ELF-1 (cell line): ENCODE results near the gene KCNC1.

Experiments
- DNase-seq: peaks from one replicate; pipeline ENCODE4 v3.0.0-alpha.2; 2016; ENCODE audit warnings: low read depth, low spot score

KCNC1 gene

DNA sequence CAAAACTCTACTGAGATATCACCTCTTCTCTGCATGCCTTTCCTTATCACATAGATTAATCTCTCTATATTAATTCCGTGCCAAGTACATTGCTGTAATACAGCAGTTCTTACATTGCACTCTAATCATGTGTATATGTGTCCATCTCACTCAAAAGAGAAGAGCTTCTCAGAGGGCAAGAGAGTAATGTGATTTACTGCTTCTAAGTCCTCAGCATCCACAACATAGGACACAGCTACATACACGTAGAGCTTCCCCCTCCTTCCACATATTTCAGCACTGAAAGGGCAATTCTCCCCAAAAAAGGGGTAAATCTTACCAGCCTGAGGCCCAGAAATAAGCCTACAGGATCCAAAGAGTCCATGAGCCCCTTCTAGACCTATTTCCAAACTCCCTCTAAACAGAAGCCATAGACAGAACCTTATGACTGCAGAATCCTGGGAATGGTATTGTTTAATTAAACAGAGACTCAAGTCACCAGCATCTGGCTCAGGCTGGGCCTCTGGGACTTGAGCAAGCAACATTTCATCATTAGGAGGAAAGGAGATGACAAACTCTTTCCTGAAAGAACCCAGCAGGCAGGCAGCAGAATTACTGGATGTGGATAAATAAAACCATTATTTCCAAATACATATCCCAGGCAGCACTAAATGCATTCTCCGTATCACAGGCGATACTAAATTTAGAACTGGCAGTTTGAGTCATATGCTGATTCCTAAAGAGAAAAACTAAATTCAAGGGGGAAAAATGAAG, 87.2 kb downstream of the KCNC1 start:
- no peak for DNase-seq

GRCh38 chr11:17822401-17822781, 87.8 kb downstream of the KCNC1 start:
- no peak for DNase-seq

DNA sequence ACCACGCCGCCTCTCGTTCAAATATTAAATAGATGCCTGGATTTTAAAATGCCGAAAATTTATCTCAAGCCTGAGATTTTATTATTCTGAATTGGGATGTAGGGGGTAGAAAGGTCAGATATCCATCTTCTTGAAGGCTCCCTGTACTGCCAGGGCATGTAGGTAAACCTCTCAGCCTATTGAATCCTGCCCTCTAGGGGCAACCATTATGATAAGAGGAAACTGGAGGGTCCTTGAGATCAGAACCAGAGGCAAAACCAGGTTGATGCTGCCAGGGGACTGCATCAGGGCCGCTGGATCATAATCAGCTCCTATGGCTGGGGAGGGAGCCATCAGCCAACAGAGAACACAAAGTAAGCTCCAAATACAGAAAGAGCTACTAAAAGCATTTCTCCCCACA, 92.4 kb downstream of the KCNC1 start:
- no peak for DNase-seq

- no peak for DNase-seq
These were observed 93.8 kb downstream of the KCNC1 start for GRCh38 chr11:17828311-17828751.

- no peak for DNase-seq
These were observed 96.6 kb downstream of the KCNC1 start for GRCh38 chr11:17831228-17831627.

DNA sequence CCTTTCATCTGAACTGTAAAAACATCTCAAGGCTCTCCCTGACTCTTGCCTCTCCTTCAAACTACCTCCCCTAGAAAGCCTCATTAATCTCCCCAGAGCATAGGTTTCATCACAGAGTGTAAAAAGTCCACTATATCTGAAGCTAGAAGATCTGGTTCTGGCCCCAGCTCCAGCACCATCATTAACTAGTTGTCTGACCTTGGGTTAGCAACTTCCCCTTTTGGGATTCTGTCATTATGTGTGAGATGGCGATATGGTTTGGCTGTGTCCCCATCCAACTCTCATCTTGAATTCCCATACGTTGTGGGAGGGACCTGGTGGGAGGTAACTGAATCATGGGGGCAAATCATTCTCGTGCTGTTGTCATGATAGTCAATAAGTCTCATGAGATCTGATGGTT, 97.3 kb downstream of the KCNC1 start:
- no peak for DNase-seq
